ENCODE results near the gene ZFHX2. TPM values are rescaled to one million over a fixed set of nuclear protein-coding genes. Genes with fewer than 3 reads are reported as not detected.
"Not testable (repeated sequence)": the region's sequence is repeated elsewhere in the genome, so short reads cannot be mapped to it uniquely, and the experiment has no call there.

The ZFHX2 gene
- total and polyA plus RNA-seq, 4 experiments from 2014 or later: 0.35 to 0.36 TPM; not detected in 2

DNA sequence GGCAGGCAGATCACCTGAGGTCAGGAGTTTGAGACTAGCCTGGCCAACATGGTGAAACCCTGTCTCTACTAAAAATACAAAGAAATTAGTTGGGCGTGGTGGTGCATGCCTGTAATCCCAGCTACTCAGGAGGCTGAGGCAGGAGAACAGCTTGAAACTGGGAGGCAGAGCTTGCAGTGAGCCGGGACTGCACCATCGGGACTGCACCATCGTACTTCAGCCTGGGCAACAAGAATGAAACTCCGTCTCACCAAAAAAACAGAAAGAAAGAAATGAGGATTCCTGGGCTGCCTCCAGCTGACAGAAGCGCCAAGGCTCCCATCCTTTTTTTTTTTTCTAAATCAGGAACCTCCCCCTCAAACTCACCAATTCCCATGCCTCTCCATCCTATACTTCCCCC, 14.7 kb downstream of the ZFHX2 start:
- H3K9me3 Mint-ChIP-seq; H3K9me3 ChIP-seq (ENCODE audit: control insufficient read depth in 1 of 2, low read length in 2 of 2); DNase-seq; intact Hi-C loops (cut with micrococcal nuclease); H3K27me3 ChIP-seq (ENCODE audit: insufficient read depth, low read length); H3K4me3 ChIP-seq (ENCODE audit: low read length in 2 of 2); H3K4me1 Mint-ChIP-seq; POLR2A ChIA-PET (ENCODE audit: partially characterized antibody); H3K27me3 Mint-ChIP-seq; H3K27ac Mint-ChIP-seq; H3K4me3 Mint-ChIP-seq; H3K36me3 ChIP-seq (ENCODE audit: insufficient read depth, low read length); H3K27ac ChIP-seq (ENCODE audit: low read depth, low read length); H3K4me1 ChIP-seq (ENCODE audit: insufficient read depth, low read length); H3K36me3 Mint-ChIP-seq: not testable (repeated sequence)
- CTCF ChIA-PET (ENCODE audit: partially characterized antibody): interaction anchor here (1.1 to 9.3 kb wide), 4 partner anchors 23 to 62 kb away, joined by 4 to 83 read pairs (median 8); no protein-coding TSS in a partner anchor

- no peaks in the 10 kb centered on the region for H3K36me3 ChIP-seq (ENCODE audit: insufficient read depth, low read length)
- H3K4me3 Mint-ChIP-seq: no peak overlapping the region
- no peak overlapping the region for H3K27ac Mint-ChIP-seq
- ChIA-PET POLR2A (ENCODE audit: partially characterized antibody) (no interaction called here), CTCF (ENCODE audit: partially characterized antibody) (interaction anchor here (0.6 to 9.3 kb wide), 5 partner anchors 24 to 738 kb away, joined by 4 to 83 read pairs (median 5); no protein-coding TSS in a partner anchor)
- H3K4me1 ChIP-seq (ENCODE audit: insufficient read depth, low read length): no peaks in the 10 kb centered on the region
- H3K27me3 Mint-ChIP-seq: peaks cover 0 to 3% of the 10 kb centered on the region in 2 donors
- H3K9me3 ChIP-seq (ENCODE audit: control insufficient read depth in 1 of 2, low read length in 2 of 2): no peaks in the 10 kb centered on the region
- H3K9me3 Mint-ChIP-seq: no peaks in the 10 kb centered on the region
- no peak overlapping the region for H3K27ac ChIP-seq (ENCODE audit: low read depth, low read length)
- H3K4me1 Mint-ChIP-seq: peaks cover 0 to 6% (median under 1%) of the 10 kb centered on the region in 4 donors
- no peaks in the 10 kb centered on the region for H3K27me3 ChIP-seq (ENCODE audit: insufficient read depth, low read length)
- intact Hi-C loops (cut with micrococcal nuclease): no loop called here
- H3K36me3 Mint-ChIP-seq: no peaks in the 10 kb centered on the region
- H3K4me3 ChIP-seq (ENCODE audit: low read length in 2 of 2): no peak overlapping the region
- no peak for DNase-seq
Measured at GRCh38 chr14:23536494-23536893, 15.1 kb downstream of the ZFHX2 start.

- CTCF ChIA-PET (ENCODE audit: partially characterized antibody): interaction anchor here (0.6 to 9.3 kb wide), 3 partner anchors 24 to 739 kb away, joined by 5 to 83 read pairs (median 12); no protein-coding TSS in a partner anchor
- no peaks in the 10 kb centered on the region for H3K9me3 ChIP-seq (ENCODE audit: control insufficient read depth in 1 of 2, low read length in 2 of 2)
- H3K4me3 ChIP-seq (ENCODE audit: low read length in 2 of 2): no peak overlapping the region
- Mint-ChIP-seq H3K27ac (peak overlapping the region in 1 of 7 donors; percentile 1), H3K36me3 (no peaks in the 10 kb centered on the region), H3K4me1 (peaks cover 0 to 6% (median under 1%) of the 10 kb centered on the region in 4 donors), H3K27me3 (peaks cover 0 to 3% of the 10 kb centered on the region in 2 donors), H3K4me3 (no peak overlapping the region), H3K9me3 (peaks cover 0 to 2% (median 0%) of the 10 kb centered on the region in 8 donors)
- POLR2A ChIA-PET (ENCODE audit: partially characterized antibody): no interaction called here
- no peaks in the 10 kb centered on the region for H3K4me1 ChIP-seq (ENCODE audit: insufficient read depth, low read length)
- H3K36me3 ChIP-seq (ENCODE audit: insufficient read depth, low read length): no peaks in the 10 kb centered on the region
- no peaks in the 10 kb centered on the region for H3K27me3 ChIP-seq (ENCODE audit: insufficient read depth, low read length)
- no peak for DNase-seq
- no peak overlapping the region for H3K27ac ChIP-seq (ENCODE audit: low read depth, low read length)
- intact Hi-C loops (cut with micrococcal nuclease): no loop called here
Measured at GRCh38 chr14:23535943-23536342, 15.6 kb downstream of the ZFHX2 start.

DNA sequence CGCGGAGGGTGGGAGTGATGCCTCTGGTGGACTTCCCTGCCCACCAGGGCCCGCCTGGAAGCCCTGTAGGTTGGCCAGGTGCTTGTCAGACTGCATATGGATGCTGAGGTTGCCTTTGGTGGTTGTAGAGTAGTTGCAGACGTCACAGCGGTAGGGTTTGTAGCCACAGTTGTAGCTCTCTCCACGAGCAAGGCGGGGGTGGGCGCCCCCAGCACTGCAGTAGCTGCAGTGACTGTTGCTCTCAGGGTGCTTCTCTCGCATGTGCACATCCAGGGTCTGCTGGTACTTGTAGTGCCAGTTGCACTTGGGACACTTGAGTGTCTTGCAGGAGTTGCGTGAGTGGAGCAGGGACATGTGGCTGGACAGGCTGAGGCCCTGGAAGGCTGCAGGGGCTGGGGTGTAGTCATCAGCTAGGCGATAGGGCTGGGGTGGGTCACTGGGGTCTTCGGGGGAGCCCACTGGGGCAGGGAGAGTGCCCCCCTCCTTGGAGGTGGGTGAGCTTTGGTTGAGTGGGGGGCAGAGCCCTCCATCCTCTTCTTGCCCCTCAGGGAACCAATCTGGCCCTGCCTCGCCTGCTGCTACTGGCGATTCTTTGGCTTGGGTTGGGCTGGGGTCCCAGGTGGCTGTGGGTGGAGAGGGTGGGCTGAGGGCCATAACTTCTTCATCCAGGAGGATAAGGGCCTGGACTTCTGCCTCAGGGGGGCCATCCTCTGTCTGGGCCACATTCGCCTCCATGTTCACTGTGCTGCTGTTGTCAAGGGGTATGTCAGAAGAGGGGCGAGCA, 17.7 kb downstream of the ZFHX2 start:
- H3K9me3 Mint-ChIP-seq: peaks cover 0 to 2% (median 0%) of the 10 kb centered on the region in 8 donors
- DNase-seq: no peak
- H3K4me3 ChIP-seq (ENCODE audit: low read length in 2 of 2): no peak overlapping the region
- no peak overlapping the region for H3K27ac Mint-ChIP-seq
- no peaks in the 10 kb centered on the region for H3K27me3 ChIP-seq (ENCODE audit: insufficient read depth, low read length)
- no peaks in the 10 kb centered on the region for H3K4me1 ChIP-seq (ENCODE audit: insufficient read depth, low read length)
- no peaks in the 10 kb centered on the region for H3K36me3 Mint-ChIP-seq
- CTCF ChIA-PET (ENCODE audit: partially characterized antibody): interaction anchor here (1.5 to 2.0 kb wide), 3 partner anchors 9 to 27 kb away, joined by 4 to 8 read pairs (median 6); partner anchors contain the start of gene THTPA
- H3K27ac ChIP-seq (ENCODE audit: low read depth, low read length): no peak overlapping the region
- POLR2A ChIA-PET (ENCODE audit: partially characterized antibody): no interaction called here
- no peaks in the 10 kb centered on the region for H3K4me1 Mint-ChIP-seq
- intact Hi-C loops (cut with micrococcal nuclease): no loop called here
- no peaks in the 10 kb centered on the region for H3K9me3 ChIP-seq (ENCODE audit: control insufficient read depth in 1 of 2, low read length in 2 of 2)
- no peak overlapping the region for H3K4me3 Mint-ChIP-seq
- H3K36me3 ChIP-seq (ENCODE audit: insufficient read depth, low read length): no peaks in the 10 kb centered on the region
- H3K27me3 Mint-ChIP-seq: no peaks in the 10 kb centered on the region

DNA sequence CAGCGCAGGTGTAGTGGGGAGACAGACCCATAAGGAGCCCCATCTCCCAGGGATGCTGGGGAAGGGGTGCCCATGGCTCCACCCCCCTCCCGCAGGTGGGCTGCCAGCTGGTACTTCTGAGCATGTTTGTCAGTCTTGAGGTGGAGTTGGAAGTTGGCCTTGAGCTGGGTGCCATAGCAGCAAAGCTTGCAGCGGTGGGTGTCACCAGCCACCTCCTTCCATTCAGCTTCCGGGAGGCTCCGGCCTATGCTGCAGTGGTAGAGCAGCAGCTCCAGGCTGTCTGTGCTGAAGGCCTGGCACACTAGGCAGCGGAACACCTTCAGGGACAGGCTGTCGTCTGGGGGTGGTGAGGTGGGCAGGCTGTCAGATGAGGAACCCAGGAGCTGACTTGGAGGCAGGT, 18.9 kb downstream of the ZFHX2 start:
- POLR2A ChIA-PET (ENCODE audit: partially characterized antibody): no interaction called here

DNA sequence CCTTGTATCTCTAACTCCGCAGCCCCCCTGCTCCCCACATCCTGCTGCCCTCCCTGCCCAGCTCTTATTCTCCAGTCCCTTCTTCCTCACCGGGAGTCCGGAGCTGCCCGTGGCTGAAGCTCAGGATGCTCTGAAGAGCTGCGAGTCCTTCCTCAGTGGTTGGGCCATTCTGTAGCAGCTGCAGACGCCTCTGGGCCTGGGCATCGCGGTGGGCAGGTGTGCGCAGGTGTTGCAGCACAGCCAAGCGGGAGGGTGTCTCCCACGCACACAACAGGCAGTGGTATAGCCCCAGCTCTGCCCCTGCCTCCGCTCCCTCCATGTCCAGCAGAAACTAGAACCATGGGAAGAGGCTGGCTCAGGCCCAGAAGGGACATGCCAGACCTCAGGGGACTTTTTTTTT, 20.2 kb downstream of the ZFHX2 start:
- Histone ChIP-seq H3K4me3 (ENCODE audit: low read length in 2 of 2) (no peak overlapping the region), H3K4me1 (ENCODE audit: insufficient read depth, low read length) (no peaks in the 10 kb centered on the region), H3K27me3 (ENCODE audit: insufficient read depth, low read length) (no peaks in the 10 kb centered on the region), H3K9me3 (ENCODE audit: control insufficient read depth in 1 of 2, low read length in 2 of 2) (no peaks in the 10 kb centered on the region), H3K27ac (ENCODE audit: low read depth, low read length) (no peak overlapping the region), H3K36me3 (ENCODE audit: insufficient read depth, low read length) (no peaks in the 10 kb centered on the region)
- ChIA-PET CTCF (ENCODE audit: partially characterized antibody) (interaction anchor here (0.7 to 1.8 kb wide), 3 partner anchors 9 to 888 kb away, joined by 3 to 5 read pairs (median 4); no protein-coding TSS in a partner anchor), POLR2A (ENCODE audit: partially characterized antibody) (no interaction called here)
- H3K36me3 Mint-ChIP-seq: no peaks in the 10 kb centered on the region
- H3K9me3 Mint-ChIP-seq: peaks cover 0 to 2% (median 0%) of the 10 kb centered on the region in 8 donors
- no peak overlapping the region for H3K27ac Mint-ChIP-seq
- no peaks in the 10 kb centered on the region for H3K27me3 Mint-ChIP-seq
- intact Hi-C loops (cut with micrococcal nuclease): no loop called here
- no peak for DNase-seq
- H3K4me3 Mint-ChIP-seq: no peak overlapping the region
- no peaks in the 10 kb centered on the region for H3K4me1 Mint-ChIP-seq

More for the DNA sequence above, 18.9 kb downstream of the ZFHX2 start:
- DNase-seq: no peak
- Mint-ChIP-seq H3K4me1 (no peaks in the 10 kb centered on the region), H3K27ac (peak overlapping the region in 1 of 7 donors; percentile 48), H3K4me3 (no peak overlapping the region), H3K9me3 (peaks cover 0 to 2% (median 0%) of the 10 kb centered on the region in 8 donors), H3K27me3 (no peaks in the 10 kb centered on the region), H3K36me3 (no peaks in the 10 kb centered on the region)
- Histone ChIP-seq H3K4me3 (ENCODE audit: low read length in 2 of 2) (no peak overlapping the region), H3K27me3 (ENCODE audit: insufficient read depth, low read length) (no peaks in the 10 kb centered on the region), H3K9me3 (ENCODE audit: control insufficient read depth in 1 of 2, low read length in 2 of 2) (no peaks in the 10 kb centered on the region), H3K36me3 (ENCODE audit: insufficient read depth, low read length) (no peaks in the 10 kb centered on the region), H3K27ac (ENCODE audit: low read depth, low read length) (no peak overlapping the region), H3K4me1 (ENCODE audit: insufficient read depth, low read length) (no peaks in the 10 kb centered on the region)
- intact Hi-C loops (cut with micrococcal nuclease): no loop called here
- CTCF ChIA-PET (ENCODE audit: partially characterized antibody): interaction anchor here (1.8 to 2.0 kb wide), 2 partner anchors 10 to 54 kb away, joined by 5 to 6 read pairs; no protein-coding TSS in a partner anchor

GRCh38 chr14:23530375-23531055, 21.1 kb downstream of the ZFHX2 start:
- Mint-ChIP-seq H3K27ac (peak overlapping the region in 1 of 7 donors; percentile 22), H3K4me3 (no peak overlapping the region), H3K4me1 (no peaks in the 10 kb centered on the region), H3K9me3 (peaks cover 0 to 2% (median 0%) of the 10 kb centered on the region in 8 donors), H3K27me3 (no peaks in the 10 kb centered on the region), H3K36me3 (no peaks in the 10 kb centered on the region)
- no peak overlapping the region for H3K27ac ChIP-seq (ENCODE audit: low read depth, low read length)
- no peaks in the 10 kb centered on the region for H3K36me3 ChIP-seq (ENCODE audit: insufficient read depth, low read length)
- DNase-seq: no peak
- no peak overlapping the region for H3K4me3 ChIP-seq (ENCODE audit: low read length in 2 of 2)
- CTCF ChIA-PET (ENCODE audit: partially characterized antibody): interaction anchor here (0.5 to 1.5 kb wide), 4 partner anchors 10 to 326 kb away, joined by 3 to 6 read pairs (median 4); no protein-coding TSS in a partner anchor
- POLR2A ChIA-PET (ENCODE audit: partially characterized antibody): no interaction called here
- intact Hi-C loops (cut with micrococcal nuclease): no loop called here
- H3K4me1 ChIP-seq (ENCODE audit: insufficient read depth, low read length): no peaks in the 10 kb centered on the region
- H3K27me3 ChIP-seq (ENCODE audit: insufficient read depth, low read length): no peaks in the 10 kb centered on the region
- H3K9me3 ChIP-seq (ENCODE audit: control insufficient read depth in 1 of 2, low read length in 2 of 2): no peaks in the 10 kb centered on the region

All from CD4-positive, alpha-beta memory T cell (primary cell).